B cell (primary cell): Measurements from ENCODE around the gene UCN2. TPM values are rescaled to one million over a fixed set of nuclear protein-coding genes. Genes with fewer than 3 reads are reported as not detected.

Source experiments
- ATAC-seq: fragments of 200-7000 bp; cut with Tn5 transposase; one replicate; pipeline ENCODE4 v1.10.0; 2021; ENCODE audit warnings: low read depth, mild to moderate bottlenecking, moderate number of reproducible peaks, moderate library complexity
- CTCF ChIA-PET: fragments of 350-600 bp; sonication (Branson Sonifier 250); formaldehyde crosslinking; loops from one replicate; lab custom pipeline; 2021; ENCODE audit warnings: antibody characterized with exemption, inconsistent platforms; lab: Charles Lee
- POLR2A ChIA-PET: fragments of 350-600 bp; sonication (Branson Sonifier 250); formaldehyde crosslinking; loops from one replicate; lab custom pipeline; 2021; ENCODE audit warnings: antibody characterized with exemption; lab: Charles Lee
- DNase-seq: peaks from one replicate; pipeline ENCODE4 v3.0.0; 2013
- H2AFZ ChIP-seq: 2 replicates; pipeline ENCODE4 v1.6.1; 2012; ENCODE audit warnings: mild to moderate bottlenecking, low read depth, low read length; ENCODE audit not compliant: insufficient read depth, poor library complexity, severe bottlenecking
- H3K27ac ChIP-seq, 2 donors: 1 replicate in 1 of 2; 2 replicates in 1 of 2; pipeline ENCODE4 v1.5.1; 2012 to 2013; ENCODE audit warnings: low read length in 2 of 2, mild to moderate bottlenecking in 2 of 2, moderate library complexity in 1 of 2
- H3K27me3 ChIP-seq, 4 experiments: fragments of 200-600 bp in 1 of 4; sonication (generic) in 1 of 4; replicated peaks in 1 of 4; 1 replicate in 2 of 4; 2 replicates in 2 of 4; pipeline versions ENCODE4 v1.6.1 to v1.7.0; 2013 to 2016; ENCODE audit warnings: low read length in 3 of 4, mild to moderate bottlenecking in 2 of 4, mixed read lengths in 1 of 4, moderate library complexity in 1 of 4; ENCODE audit not compliant: insufficient read depth in 4 of 4, control insufficient read depth in 3 of 4; ENCODE audit errors: control extremely low read depth in 1 of 4
- H3K36me3 ChIP-seq, 2 experiments: replicated peaks in 1 of 2; 1 replicate in 1 of 2; 2 replicates in 1 of 2; pipeline versions ENCODE4 v1.6.1 to v1.7.1; 2013; ENCODE audit warnings: low read length in 1 of 2; ENCODE audit not compliant: insufficient read depth in 2 of 2, control insufficient read depth in 1 of 2; ENCODE audit errors: control extremely low read depth in 1 of 2, extremely low read depth in 1 of 2
- H3K4me1 ChIP-seq, 2 donors: fragments of 200-600 bp in 1 of 2; sonication (generic) in 1 of 2; 1 replicate in 1 of 2; 2 replicates in 1 of 2; pipeline versions ENCODE4 v1.5.1 to v1.6.1; 2013 to 2017; ENCODE audit warnings: low read length in 2 of 2; ENCODE audit not compliant: control insufficient read depth in 2 of 2, insufficient read depth in 2 of 2
- H3K4me2 ChIP-seq: replicated peaks from 2 replicates; pipeline ENCODE3; 2012; ENCODE audit warnings: mild to moderate bottlenecking, low read depth, low read length; ENCODE audit not compliant: poor library complexity, severe bottlenecking
- H3K4me3 ChIP-seq, 5 experiments: fragments of 200-600 bp in 1 of 5; sonication (generic) in 1 of 5; 1 replicate in 3 of 5; 2 replicates in 2 of 5; pipeline versions ENCODE4 v1.5.1 to v1.7.0; 2011 to 2016; ENCODE audit warnings: low read length in 4 of 5, mild to moderate bottlenecking in 4 of 5, low read depth in 2 of 5, control low read depth in 1 of 5, moderate library complexity in 1 of 5; ENCODE audit not compliant: insufficient read depth in 1 of 5; ENCODE audit errors: control extremely low read depth in 1 of 5, extremely low read depth in 1 of 5
- H3K79me2 ChIP-seq: fragments of 200-600 bp; sonication (generic); one replicate; pipeline ENCODE4 v1.6.0; 2016; ENCODE audit warnings: low read length; ENCODE audit not compliant: control insufficient read depth, insufficient read depth
- H3K9ac ChIP-seq: fragments of 200-600 bp; sonication (generic); 2 replicates; pipeline ENCODE4 v1.6.1; 2017; ENCODE audit warnings: mild to moderate bottlenecking, low read length, moderate library complexity
- H3K9me3 ChIP-seq, 3 donors: one replicate each; pipeline versions ENCODE4 v1.6.1 to v1.7.1; 2013; ENCODE audit warnings: low read length in 2 of 3; ENCODE audit not compliant: control insufficient read depth in 2 of 3, insufficient read depth in 1 of 3; ENCODE audit errors: control extremely low read depth in 1 of 3
- H4K20me1 ChIP-seq: 2 replicates; pipeline ENCODE4 v1.6.0; 2012; ENCODE audit warnings: mild to moderate bottlenecking, low read length; ENCODE audit not compliant: insufficient read depth, control insufficient read depth, poor library complexity, severe bottlenecking
- H3K27ac Mint-ChIP-seq: one replicate; pipeline ENCODE4 v1.8.0; 2021; ENCODE audit warnings: mixed read lengths
- H3K27me3 Mint-ChIP-seq: one replicate; pipeline ENCODE4 v1.8.0; 2021; ENCODE audit warnings: mixed read lengths
- H3K4me1 Mint-ChIP-seq: one replicate; pipeline ENCODE4 v1.8.0; 2021; ENCODE audit warnings: mixed read lengths
- H3K4me3 Mint-ChIP-seq: one replicate; pipeline ENCODE4 v1.8.0; 2021; ENCODE audit warnings: mixed read lengths
- H3K9me3 Mint-ChIP-seq: one replicate; pipeline ENCODE4 v1.8.0; 2022; ENCODE audit warnings: mixed read lengths; ENCODE audit not compliant: insufficient read depth
- CTCF ChIP-seq: fragments of 200-600 bp; IDR thresholded peaks from one replicate; pipeline ENCODE4 v1.8.0; 2022; ENCODE audit warnings: antibody characterized with exemption, mild to moderate bottlenecking
- EZH2 ChIP-seq: IDR thresholded peaks from 2 replicates; pipeline ENCODE4 v1.6.1; 2012; ENCODE audit warnings: borderline replicate concordance, low read depth, mild to moderate bottlenecking, moderate library complexity, low read length; ENCODE audit not compliant: insufficient read depth, poor library complexity, severe bottlenecking
- WGBS: methylation state at CpG from one replicate; pipeline ENCODE4 v1.1.5; 2013; ENCODE audit warnings: missing lambda C conversion rate; ENCODE audit not compliant: insufficient coverage; 5-methylcytosine and 5-hydroxymethylcytosine counted together
- intact Hi-C: fragments of 100-400 bp; cut with micrococcal nuclease; formaldehyde crosslinking; loops from one replicate; pipeline ENCODE4 v1.10.0; 2022
- polyA plus RNA-seq: library from polyadenylated mRNA; depleted of rRNA; stranded (reverse); fragments of >200 nt; gene quantifications from 2 replicates; pipeline ENCODE4 v1.2.3, GENCODE V29; 2012
- total RNA-seq, 2 donors: library from RNA; stranded (reverse); fragments of 120-200 nt in 1 of 2; gene quantifications; 1 replicate in 1 of 2; 2 replicates in 1 of 2; pipeline versions ENCODE4 v1.2.3 to v1.2.4, GENCODE V29; 2013 to 2022

The UCN2 gene
- total and polyA plus RNA-seq, 2 donors (not counting 1 experiment from before 2014, with no cell fraction given), result not detected

- H3K36me3 ChIP-seq, result peaks cover 0 to 79% of the 10 kb centered on the region in 2 experiments
- DNase-seq (no peak), ATAC-seq (no peak)
- TF ChIP-seq EZH2 (no peak), CTCF (no peak)
- CTCF ChIA-PET, result no interaction called here
- H3K27ac ChIP-seq, result no peak overlapping the region
- POLR2A ChIA-PET, result no interaction called here
- intact Hi-C loops, result no loop called here
- no peak overlapping the region for H3K9ac ChIP-seq
- no peaks in the 10 kb centered on the region for H4K20me1 ChIP-seq
- H2AFZ ChIP-seq, result no peak overlapping the region
- no peak overlapping the region for H3K4me2 ChIP-seq
- Mint-ChIP-seq H3K9me3 (no peaks in the 10 kb centered on the region), H3K4me1 (peaks cover 2% of the 10 kb centered on the region), H3K27me3 (peaks cover 2% of the 10 kb centered on the region), H3K27ac (no peak overlapping the region), H3K4me3 (no peak overlapping the region)
- no peak overlapping the region for H3K4me3 ChIP-seq
- no peaks in the 10 kb centered on the region for H3K79me2 ChIP-seq
- WGBS, result 96% methylated on average over 17 of the region's 19 CpGs
- H3K9me3 ChIP-seq, result no peaks in the 10 kb centered on the region
- H3K27me3 ChIP-seq, result no peaks in the 10 kb centered on the region
- H3K4me1 ChIP-seq, result no peaks in the 10 kb centered on the region
Observed at GRCh38 chr3:48600711-48601621, 37.4 kb upstream of the UCN2 start.
